ENCODE data around the gene AKAP13. TPM values are rescaled to one million over a fixed set of nuclear protein-coding genes. Genes with fewer than 3 reads are reported as not detected.

Gene AKAP13
- total RNA-seq, 1 donor from 2014 or later, result 73.8 TPM

DNA sequence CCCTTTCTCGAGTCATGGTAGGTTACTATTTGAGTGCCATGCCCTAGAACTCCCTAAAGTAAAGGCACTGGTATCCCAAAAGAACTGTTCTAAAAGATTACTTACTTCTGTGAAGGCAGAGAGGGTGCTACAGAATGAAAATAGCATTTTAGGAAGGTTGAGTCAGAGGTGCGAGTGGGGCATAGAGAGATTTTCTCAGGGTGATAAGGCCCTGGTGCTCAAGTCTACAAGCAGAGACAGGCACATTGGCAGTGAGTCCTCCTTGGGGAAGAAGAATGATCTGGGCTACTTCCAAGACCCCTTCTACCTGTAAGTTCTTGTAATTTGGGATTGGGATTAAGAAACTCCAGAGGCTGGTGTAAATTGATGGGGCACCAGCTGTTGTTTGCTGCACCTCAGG, 96.7 kb downstream of the AKAP13 start:
- peak overlapping the region; percentile 40 for H3K27ac Mint-ChIP-seq

DNA sequence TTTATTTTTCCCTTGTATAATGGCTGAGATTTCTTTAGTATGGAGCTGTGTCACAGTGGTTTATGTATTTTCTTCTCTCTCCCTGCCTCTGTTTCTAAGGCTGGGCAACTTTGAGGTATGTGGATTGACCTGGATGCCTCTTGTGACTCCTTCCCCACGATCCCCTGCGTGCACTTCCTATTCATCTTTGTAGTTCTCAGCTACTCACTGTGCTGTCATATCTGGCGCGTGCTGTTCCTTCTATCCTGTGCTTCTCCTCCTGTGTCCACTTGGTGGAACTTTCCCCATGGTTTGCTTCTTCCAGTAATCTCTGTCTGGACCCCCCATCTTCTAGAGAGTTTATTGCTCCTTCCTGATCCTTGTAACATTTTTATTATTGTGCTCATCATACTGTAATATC, 97.3 kb downstream of the AKAP13 start:
- Mint-ChIP-seq H3K27ac (no peak overlapping the region), H3K36me3 (no peaks in the 10 kb centered on the region)
- no peaks in the 10 kb centered on the region for H3K36me3 ChIP-seq

More for the DNA sequence above, 96.7 kb downstream of the AKAP13 start:
- Histone ChIP-seq H3K27me3 (no peaks in the 10 kb centered on the region), H3F3A (ENCODE audit: low read depth) (no peaks in the 10 kb centered on the region), H3K9ac (no peak overlapping the region), H3K36me3 (no peaks in the 10 kb centered on the region), H3K4me3 (no peak overlapping the region), H2AFZ (replicated peaks) (no peak overlapping the region), H4K20me1 (ENCODE audit: low read depth) (peaks cover 68% of the 10 kb centered on the region), H3K9me3 (ENCODE audit: low read depth) (no peaks in the 10 kb centered on the region), H3K4me1 (peaks cover 54% of the 10 kb centered on the region), H3K27ac (no peak overlapping the region), H3K79me2 (ENCODE audit: low read depth) (peaks cover 98% of the 10 kb centered on the region), H3K4me2 (no peak overlapping the region)
- H3K4me3 Mint-ChIP-seq, result no peak overlapping the region
- no peaks in the 10 kb centered on the region for H3K36me3 Mint-ChIP-seq
- TF ChIP-seq EZH2 (IDR thresholded peaks at IDR 0.05), result no peak
- no peak for TF ChIP-seq EZH2phosphoT487 (IDR thresholded peaks at IDR 0.05)
- TF ChIP-seq, protein P1, sequence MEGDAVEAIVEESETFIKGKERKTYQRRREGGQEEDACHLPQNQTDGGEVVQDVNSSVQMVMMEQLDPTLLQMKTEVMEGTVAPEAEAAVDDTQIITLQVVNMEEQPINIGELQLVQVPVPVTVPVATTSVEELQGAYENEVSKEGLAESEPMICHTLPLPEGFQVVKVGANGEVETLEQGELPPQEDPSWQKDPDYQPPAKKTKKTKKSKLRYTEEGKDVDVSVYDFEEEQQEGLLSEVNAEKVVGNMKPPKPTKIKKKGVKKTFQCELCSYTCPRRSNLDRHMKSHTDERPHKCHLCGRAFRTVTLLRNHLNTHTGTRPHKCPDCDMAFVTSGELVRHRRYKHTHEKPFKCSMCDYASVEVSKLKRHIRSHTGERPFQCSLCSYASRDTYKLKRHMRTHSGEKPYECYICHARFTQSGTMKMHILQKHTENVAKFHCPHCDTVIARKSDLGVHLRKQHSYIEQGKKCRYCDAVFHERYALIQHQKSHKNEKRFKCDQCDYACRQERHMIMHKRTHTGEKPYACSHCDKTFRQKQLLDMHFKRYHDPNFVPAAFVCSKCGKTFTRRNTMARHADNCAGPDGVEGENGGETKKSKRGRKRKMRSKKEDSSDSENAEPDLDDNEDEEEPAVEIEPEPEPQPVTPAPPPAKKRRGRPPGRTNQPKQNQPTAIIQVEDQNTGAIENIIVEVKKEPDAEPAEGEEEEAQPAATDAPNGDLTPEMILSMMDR (IDR thresholded peaks at IDR 0.05), result no peak
- peaks cover 74% of the 10 kb centered on the region for H3K4me1 Mint-ChIP-seq
- peaks cover 3% of the 10 kb centered on the region for H3K27me3 Mint-ChIP-seq (ENCODE audit: insufficient read depth, low read depth)
- no peaks in the 10 kb centered on the region for H3K9me3 Mint-ChIP-seq
- no peak for DNase-seq (ENCODE audit: low spot score)

DNA sequence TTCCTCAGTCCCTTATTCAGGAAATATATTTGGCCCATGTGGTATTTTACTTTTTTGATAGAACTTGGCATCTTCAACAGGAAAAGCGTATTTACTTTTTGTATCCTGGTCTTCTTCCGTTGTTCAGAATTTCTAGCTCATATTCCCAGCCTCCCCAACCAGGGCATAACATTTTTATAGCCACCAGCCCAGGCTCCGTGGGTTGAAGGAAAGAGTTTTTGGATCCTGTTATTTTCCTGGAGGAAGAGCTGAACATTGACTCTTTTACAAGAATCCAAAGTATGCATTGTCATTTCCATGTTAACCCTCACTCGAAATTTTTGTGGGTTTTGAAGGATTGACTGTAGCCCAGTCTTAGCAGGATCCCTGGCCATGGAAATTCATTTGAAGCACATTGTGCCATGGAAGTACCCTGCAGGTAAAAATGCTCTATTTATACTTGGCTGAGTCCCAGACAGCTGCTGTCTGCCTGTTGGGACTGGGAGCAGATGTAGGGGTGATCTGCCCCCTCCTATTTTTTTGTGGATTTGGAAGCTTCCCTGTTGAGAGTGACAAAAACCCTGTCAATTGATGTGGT, 98.8 kb downstream of the AKAP13 start:
- Mint-ChIP-seq H3K9me3 (no peaks in the 10 kb centered on the region), H3K27ac (peak overlapping the region; percentile 85), H3K27me3 (ENCODE audit: insufficient read depth, low read depth) (peaks cover 2% of the 10 kb centered on the region), H3K4me3 (no peak overlapping the region), H3K36me3 (no peaks in the 10 kb centered on the region), H3K4me1 (peaks cover 77% of the 10 kb centered on the region)
- Histone ChIP-seq H3K36me3 (no peaks in the 10 kb centered on the region), H3F3A (ENCODE audit: low read depth) (no peaks in the 10 kb centered on the region), H3K4me3 (no peak overlapping the region), H3K9me3 (ENCODE audit: low read depth) (no peaks in the 10 kb centered on the region), H4K20me1 (ENCODE audit: low read depth) (peaks cover 68% of the 10 kb centered on the region), H3K27ac (no peak overlapping the region), H3K9ac (no peak overlapping the region), H2AFZ (replicated peaks) (no peak overlapping the region), H3K79me2 (ENCODE audit: low read depth) (peaks cover 90% of the 10 kb centered on the region), H3K27me3 (no peaks in the 10 kb centered on the region), H3K4me2 (peak overlapping the region; percentile 21), H3K4me1 (peaks cover 51% of the 10 kb centered on the region)
- TF ChIP-seq EZH2phosphoT487 (IDR thresholded peaks at IDR 0.05), result no peak
- TF ChIP-seq EZH2 (IDR thresholded peaks at IDR 0.05), result no peak
- TF ChIP-seq, protein P1 (IDR thresholded peaks at IDR 0.05), result no peak
- DNase-seq (ENCODE audit: low spot score), result no peak

More for the DNA sequence above, 97.3 kb downstream of the AKAP13 start:
- Histone ChIP-seq H3K27me3 (no peaks in the 10 kb centered on the region), H2AFZ (replicated peaks) (no peak overlapping the region), H3K79me2 (ENCODE audit: low read depth) (peaks cover 98% of the 10 kb centered on the region), H3K4me3 (no peak overlapping the region), H3K27ac (no peak overlapping the region), H3K9ac (no peak overlapping the region), H3K4me1 (peaks cover 58% of the 10 kb centered on the region), H3K4me2 (no peak overlapping the region), H3K9me3 (ENCODE audit: low read depth) (no peaks in the 10 kb centered on the region), H3F3A (ENCODE audit: low read depth) (no peaks in the 10 kb centered on the region), H4K20me1 (ENCODE audit: low read depth) (peaks cover 75% of the 10 kb centered on the region)
- Mint-ChIP-seq H3K4me1 (peaks cover 81% of the 10 kb centered on the region), H3K27me3 (ENCODE audit: insufficient read depth, low read depth) (peaks cover 5% of the 10 kb centered on the region), H3K4me3 (no peak overlapping the region), H3K9me3 (no peaks in the 10 kb centered on the region)
- TF ChIP-seq EZH2 (IDR thresholded peaks at IDR 0.05) (no peak), EZH2phosphoT487 (IDR thresholded peaks at IDR 0.05) (no peak)
- TF ChIP-seq, protein P1 (IDR thresholded peaks at IDR 0.05), result no peak
- DNase-seq (ENCODE audit: low spot score), result no peak

Data from neural progenitor cell (in vitro differentiated cells).